ENCODE data around the gene LMBR1.
"Not testable (repeated sequence)": the region's sequence is repeated elsewhere in the genome, so short reads cannot be mapped to it uniquely, and the experiment has no call there.

LMBR1 gene

GRCh38 chr7:156932006-156932405 lies 39.0 kb upstream of the LMBR1 start:
- TF ChIP-seq, protein P1, sequence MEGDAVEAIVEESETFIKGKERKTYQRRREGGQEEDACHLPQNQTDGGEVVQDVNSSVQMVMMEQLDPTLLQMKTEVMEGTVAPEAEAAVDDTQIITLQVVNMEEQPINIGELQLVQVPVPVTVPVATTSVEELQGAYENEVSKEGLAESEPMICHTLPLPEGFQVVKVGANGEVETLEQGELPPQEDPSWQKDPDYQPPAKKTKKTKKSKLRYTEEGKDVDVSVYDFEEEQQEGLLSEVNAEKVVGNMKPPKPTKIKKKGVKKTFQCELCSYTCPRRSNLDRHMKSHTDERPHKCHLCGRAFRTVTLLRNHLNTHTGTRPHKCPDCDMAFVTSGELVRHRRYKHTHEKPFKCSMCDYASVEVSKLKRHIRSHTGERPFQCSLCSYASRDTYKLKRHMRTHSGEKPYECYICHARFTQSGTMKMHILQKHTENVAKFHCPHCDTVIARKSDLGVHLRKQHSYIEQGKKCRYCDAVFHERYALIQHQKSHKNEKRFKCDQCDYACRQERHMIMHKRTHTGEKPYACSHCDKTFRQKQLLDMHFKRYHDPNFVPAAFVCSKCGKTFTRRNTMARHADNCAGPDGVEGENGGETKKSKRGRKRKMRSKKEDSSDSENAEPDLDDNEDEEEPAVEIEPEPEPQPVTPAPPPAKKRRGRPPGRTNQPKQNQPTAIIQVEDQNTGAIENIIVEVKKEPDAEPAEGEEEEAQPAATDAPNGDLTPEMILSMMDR (IDR thresholded peaks at IDR 0.05; ENCODE audit: control insufficient read depth, insufficient read depth, low read depth, low read length, missing control alignments) = no peak
- DNase-seq (ENCODE audit: low read depth) = no peak
- H3K4me3 ChIP-seq (ENCODE audit: control insufficient read depth, low read depth, low read length) = no peak overlapping the region

GRCh38 chr7:156929789-156930539 lies 37.0 kb upstream of the LMBR1 start:
- H3K4me3 ChIP-seq (ENCODE audit: control insufficient read depth, low read depth, low read length) = no peak overlapping the region
- DNase-seq (ENCODE audit: low read depth) = no peak
- TF ChIP-seq, protein P1 (IDR thresholded peaks at IDR 0.05; ENCODE audit: control insufficient read depth, insufficient read depth, low read depth, low read length, missing control alignments) = no peak

GRCh38 chr7:156928406-156928747 lies 35.4 kb upstream of the LMBR1 start:
- DNase-seq (ENCODE audit: low read depth) = no peak
- TF ChIP-seq, protein P1 (IDR thresholded peaks at IDR 0.05; ENCODE audit: control insufficient read depth, insufficient read depth, low read depth, low read length, missing control alignments) = no peak

GRCh38 chr7:156927571-156928405 lies 34.8 kb upstream of the LMBR1 start:
- TF ChIP-seq, protein P1 (IDR thresholded peaks at IDR 0.05; ENCODE audit: control insufficient read depth, insufficient read depth, low read depth, low read length, missing control alignments) = no peak
- no peak overlapping the region for H3K4me3 ChIP-seq (ENCODE audit: control insufficient read depth, low read depth, low read length)
- no peak for DNase-seq (ENCODE audit: low read depth)

More at GRCh38 chr7:156928406-156928747, 35.4 kb upstream of the LMBR1 start:
- no peak overlapping the region for H3K4me3 ChIP-seq (ENCODE audit: control insufficient read depth, low read depth, low read length)

DNA sequence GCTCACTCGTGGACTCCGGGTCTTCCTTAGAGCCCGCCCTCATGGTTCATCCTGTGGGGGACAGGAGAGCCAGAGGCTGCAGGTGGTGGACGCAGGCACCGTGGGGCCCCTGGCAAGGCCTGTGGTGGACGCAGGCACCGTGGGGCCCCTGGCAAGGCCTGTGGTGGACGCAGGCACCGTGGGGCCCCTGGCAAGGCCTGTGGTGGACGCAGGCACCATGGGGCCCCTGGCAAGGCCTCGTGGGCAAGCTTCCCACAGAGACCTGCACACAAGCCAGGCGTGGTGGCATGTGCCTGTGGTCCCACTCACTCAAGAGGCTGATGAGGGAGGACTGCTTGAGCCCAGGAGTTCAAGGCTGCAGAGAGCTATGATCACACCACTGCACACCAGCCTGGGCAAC lies 32.8 kb upstream of the LMBR1 start:
- not testable (repeated sequence) for DNase-seq (ENCODE audit: low read depth); H3K4me3 ChIP-seq (ENCODE audit: control insufficient read depth, low read depth, low read length)

GRCh38 chr7:156922304-156922703 lies 29.3 kb upstream of the LMBR1 start:
- DNase-seq (ENCODE audit: low read depth); H3K4me3 ChIP-seq (ENCODE audit: control insufficient read depth, low read depth, low read length): not testable (repeated sequence)

GRCh38 chr7:156920487-156921373 lies 27.7 kb upstream of the LMBR1 start:
- not testable (repeated sequence) for DNase-seq (ENCODE audit: low read depth); H3K4me3 ChIP-seq (ENCODE audit: control insufficient read depth, low read depth, low read length)

DNA sequence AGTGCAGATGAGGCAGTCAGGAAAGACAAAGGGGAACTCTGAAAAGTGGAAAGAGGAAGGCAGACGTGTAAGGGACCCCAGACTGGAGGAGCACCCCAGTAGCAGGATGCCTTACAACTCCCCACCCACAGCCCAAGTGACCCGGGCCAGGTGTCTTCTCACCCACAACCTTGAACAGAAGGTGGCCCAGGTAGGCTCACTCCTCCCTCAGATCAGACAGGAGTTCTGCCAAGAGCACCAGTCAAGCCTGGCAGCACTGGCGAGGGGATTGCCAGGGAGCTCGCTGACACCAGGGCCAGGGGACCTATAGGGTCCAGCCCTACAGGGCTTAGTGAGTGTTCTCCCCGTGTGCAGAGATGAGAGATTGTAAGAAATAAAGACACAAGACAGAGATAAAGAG lies 27.1 kb upstream of the LMBR1 start:
- DNase-seq (ENCODE audit: low read depth) = no peak
- TF ChIP-seq, protein P1 (IDR thresholded peaks at IDR 0.05; ENCODE audit: control insufficient read depth, insufficient read depth, low read depth, low read length, missing control alignments) = no peak
- H3K4me3 ChIP-seq (ENCODE audit: control insufficient read depth, low read depth, low read length) = no peak overlapping the region

Data from AG09309 (cell line).